Fibroblast of peridontal ligament (primary cell): ENCODE data around the gene ZNF664.
A peak's percentile ranks its signal among the peaks of the same experiment; 100 is the strongest.

Experiments used
- DNase-seq: peaks from one replicate; pipeline ENCODE4 v3.0.0-alpha.2; 2010; ENCODE audit errors: extremely low read depth

Gene ZNF664

GRCh38 chr12:123990511-123990910 lies 17.5 kb downstream of the ZNF664 start:
- peak; percentile 79 for DNase-seq

DNA sequence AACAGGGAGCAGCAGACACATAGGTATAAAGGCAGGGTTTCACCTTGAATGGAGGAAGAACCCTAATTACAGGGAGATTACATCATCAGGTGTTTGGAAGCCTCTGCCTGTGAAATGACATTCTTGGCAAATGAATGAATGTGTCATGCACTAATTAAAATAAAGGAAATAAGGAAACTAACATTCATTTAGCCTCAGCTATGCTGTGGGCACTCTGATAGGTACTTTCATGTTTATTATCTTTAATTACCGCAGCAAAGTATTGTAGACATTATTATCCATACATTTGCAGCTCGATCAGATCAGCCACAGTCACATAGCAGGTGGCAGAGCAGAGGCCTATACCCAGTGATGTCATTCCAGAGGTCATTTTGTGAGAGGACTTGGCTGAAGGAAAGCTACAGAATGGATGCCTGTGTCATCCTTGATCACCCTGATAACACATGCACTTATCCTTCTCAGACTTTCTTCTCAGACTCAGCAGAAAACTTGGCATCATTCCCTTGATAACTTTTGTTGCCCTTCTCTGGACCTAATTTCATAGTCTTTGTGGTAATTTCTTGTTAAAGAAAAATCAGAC lies 18.4 kb downstream of the ZNF664 start:
- DNase-seq: no peak

DNA sequence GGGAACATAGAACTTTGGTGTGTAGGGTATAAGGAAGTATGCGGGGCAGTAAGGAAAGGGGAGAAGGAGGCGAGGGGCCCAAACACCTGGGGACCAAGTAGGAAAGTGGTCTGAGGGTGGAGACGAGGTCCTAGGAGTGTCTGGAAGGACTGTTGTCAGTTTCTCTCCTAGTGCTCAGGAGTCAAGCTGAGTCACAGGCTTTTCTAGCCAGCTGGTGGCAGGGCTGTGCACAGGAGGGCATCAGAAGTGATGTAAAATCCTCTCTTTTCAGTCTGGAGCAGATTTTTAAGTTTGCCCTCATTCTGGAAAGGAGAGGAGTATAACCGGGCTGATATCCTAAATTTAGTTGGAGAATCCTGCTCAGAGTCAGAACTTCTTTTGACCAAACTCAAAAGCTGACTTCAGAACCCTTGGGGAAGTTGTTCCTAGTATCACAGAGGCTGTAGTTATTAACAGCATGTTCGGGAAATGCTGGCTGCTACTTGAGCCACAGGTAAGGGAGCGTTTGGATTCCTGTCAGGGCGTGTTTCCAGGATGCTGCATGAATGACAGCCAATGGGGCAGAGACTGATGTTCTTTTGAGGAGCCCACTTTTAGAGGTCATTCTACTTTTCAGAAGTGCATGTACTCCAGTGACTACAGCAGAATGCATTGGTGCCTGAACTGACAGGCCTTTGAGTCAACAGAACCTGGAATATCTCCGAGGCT lies 19.3 kb downstream of the ZNF664 start:
- no peak for DNase-seq

DNA sequence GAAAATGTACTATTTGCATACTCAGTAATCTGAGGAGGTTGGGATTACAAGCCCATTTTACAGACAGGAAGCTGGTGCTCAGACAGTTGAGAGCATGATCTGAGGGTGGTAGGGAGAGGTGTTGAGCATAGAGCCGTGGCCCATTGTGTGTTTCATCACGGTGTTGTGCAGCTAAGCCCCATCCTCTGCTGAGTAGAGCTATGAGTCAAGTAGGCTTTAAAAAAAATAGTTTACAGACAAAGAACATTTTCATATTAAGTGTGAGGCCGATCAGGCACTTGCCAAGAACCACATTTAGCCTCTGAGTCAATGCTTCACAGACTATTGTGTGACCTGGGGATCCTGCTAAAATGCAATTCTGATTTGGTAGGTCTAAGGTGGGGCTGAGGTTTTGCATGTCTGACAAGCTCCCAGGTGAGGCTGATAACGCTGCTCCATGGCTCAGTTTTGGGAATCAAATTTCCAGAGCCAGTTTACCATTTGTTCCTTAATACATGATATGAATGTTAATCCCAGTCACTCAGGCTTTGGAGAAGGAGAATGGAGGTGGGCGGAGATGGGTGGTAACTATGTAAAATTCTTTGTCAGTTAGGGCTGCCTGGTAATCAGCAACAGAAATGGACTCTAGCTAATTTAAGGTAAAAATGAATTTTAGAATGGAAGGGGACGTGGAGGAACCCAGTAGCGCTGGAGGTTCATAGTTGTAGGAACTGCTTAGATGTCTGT lies 22.2 kb downstream of the ZNF664 start:
- DNase-seq: peak; percentile 51

DNA sequence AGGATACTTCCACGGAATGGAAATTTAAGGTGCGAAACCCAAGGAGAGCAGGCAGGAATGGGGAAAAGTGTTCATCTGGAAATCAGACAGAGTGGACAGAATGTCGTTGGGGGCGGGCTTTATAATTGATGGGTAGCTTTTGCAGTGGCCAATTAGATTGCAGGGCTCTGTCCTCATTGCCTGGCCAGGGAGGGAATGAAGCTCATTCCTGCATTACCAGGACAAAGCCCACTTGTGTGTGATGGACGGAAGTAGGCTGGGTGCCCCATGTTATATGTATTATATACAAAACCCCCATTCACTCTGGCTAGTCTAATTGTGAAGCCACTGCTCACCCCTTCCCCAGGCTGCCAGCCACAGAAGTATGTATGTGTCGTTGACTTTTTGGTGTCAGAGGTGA lies 23.6 kb downstream of the ZNF664 start:
- no peak for DNase-seq

DNA sequence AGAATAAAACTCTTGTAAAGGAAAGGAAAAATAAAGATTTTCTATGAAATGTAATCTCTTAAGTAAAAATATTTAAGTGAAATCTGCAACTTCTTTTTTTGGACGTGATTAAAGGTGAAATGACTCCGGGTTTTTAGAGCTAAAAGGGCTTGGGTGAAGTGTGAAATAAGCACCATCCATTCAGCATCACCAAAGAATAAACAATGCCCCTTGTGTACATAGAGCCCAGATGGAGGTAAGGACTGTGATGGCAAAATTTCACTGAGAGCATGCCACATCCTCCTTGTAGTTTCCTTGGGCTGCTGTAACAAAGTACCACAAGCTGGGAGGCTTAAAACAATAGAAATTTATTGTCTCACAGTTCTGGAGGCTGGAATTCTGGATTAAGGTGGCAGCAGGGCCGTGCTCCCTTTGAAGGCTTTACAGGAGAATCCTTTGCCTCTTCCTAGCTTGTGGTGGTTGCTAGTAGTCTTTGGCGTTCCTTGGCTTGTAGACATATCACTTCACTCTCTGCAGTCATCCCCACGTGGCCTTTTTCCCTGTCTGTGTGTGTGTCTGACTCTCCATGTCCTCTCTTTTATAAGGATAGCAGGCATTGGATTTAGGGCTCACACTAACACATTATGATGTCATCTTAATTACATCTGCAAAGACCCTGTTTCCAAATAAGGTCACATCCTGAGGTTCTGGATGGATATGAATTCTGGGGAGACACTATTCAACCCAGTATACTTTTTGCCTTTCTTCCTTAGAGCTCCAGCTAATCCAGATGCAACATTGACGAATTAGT lies 24.2 kb downstream of the ZNF664 start:
- no peak for DNase-seq

- DNase-seq: no peak
Measured at GRCh38 chr12:123997908-123998307, 24.9 kb downstream of the ZNF664 start.

- DNase-seq: no peak
Measured at GRCh38 chr12:123998344-123998990, 25.5 kb downstream of the ZNF664 start.

DNA sequence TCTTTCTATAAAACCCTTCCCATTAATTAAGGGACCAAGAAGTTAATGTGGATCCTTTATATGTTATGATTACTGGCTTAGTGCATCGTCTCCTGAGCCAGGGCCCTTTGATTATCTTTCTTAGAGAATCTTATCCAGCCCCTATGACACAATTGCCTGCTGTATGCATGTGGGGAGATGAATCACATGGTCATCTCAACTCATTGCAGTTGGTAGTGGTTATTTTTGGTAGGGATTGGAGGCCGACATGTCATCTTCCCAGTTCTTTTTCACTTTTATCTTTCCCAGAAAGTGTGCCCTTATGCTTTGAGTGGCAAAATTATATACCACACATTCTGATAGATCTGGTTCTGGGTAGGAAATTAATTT lies 26.0 kb downstream of the ZNF664 start:
- DNase-seq: peak; percentile 60

GRCh38 chr12:124000111-124000510 lies 27.1 kb downstream of the ZNF664 start:
- no peak for DNase-seq

- no peak for DNase-seq
Measured at GRCh38 chr12:124001343-124001742, 28.3 kb downstream of the ZNF664 start.

DNA sequence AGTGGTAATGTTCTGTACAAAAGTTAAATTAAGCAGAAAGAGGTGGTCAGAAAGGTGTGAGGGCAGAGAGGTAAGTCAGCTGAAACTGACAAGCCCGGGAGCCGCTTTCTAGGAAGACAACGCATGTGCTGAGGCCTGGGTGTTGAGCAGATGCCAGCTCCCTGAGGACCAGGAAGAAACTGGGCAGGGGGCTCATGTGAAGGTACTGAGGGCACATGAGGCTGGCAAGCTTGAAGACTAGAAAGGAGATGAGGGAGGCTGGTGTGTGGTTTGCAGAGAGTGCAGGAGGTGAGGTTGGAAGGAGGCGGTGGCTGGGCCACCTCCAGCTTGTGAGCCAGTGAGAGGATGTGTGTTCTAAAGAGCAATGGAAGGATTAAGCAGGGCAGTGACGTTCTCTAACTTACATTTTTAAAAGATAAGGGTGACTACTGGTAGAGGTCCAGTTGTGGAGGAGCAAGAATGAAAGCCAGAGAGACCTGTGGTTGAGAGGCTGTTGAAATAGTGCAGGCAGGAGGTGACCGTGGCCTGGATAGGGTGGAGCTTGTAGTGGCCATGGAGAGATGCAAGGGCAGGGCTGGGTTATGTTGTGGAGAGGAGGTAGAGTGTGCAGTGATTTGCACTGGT lies 29.1 kb downstream of the ZNF664 start:
- DNase-seq: no peak

- DNase-seq: no peak
Measured at GRCh38 chr12:124002654-124003053, 29.6 kb downstream of the ZNF664 start.

GRCh38 chr12:124004233-124004875 lies 31.3 kb downstream of the ZNF664 start:
- DNase-seq: peak; percentile 40

- no peak for DNase-seq
Measured at GRCh38 chr12:124006085-124006845, 33.2 kb downstream of the ZNF664 start.

GRCh38 chr12:124006846-124007713 lies 34.1 kb downstream of the ZNF664 start:
- no peak for DNase-seq

DNA sequence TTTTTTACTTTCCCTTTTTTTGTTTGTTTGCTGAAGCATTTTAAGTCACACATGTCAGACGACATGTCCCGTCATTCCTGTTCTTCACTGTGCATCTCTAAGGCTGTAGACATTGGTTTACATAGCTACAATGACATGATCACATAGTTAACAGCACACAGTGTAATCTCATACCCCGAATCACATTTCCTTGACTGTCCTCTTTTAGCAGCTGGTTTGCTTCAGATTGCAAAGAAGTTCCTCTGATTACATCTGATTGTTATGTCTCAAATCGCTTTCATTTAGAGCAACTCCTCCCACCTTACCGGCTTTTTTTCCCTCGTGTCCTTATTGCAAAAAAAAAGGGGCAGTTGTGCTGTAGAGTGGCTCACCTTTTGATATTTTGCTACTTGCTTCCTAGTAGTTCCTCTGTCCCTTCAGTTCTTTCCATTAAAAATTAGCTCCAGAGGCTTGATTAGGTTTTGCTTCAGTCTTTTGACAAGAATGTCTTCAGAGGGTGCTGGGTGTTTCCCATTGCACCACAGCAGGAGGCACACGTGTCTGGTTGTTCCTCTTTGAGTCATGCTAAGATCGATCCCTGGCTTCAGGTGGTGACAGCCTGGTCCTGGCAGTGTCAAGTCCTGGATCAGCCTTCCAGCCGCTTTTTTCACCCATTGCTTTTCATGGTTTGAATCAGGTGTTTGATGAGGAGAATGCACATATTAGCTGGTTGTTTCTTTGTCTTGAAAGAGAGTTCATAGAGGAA lies 35.0 kb downstream of the ZNF664 start:
- peak; percentile 67 for DNase-seq

GRCh38 chr12:124008595-124008994 lies 35.6 kb downstream of the ZNF664 start:
- DNase-seq: no peak
